Effector memory CD8-positive, alpha-beta T cell (primary cell): ENCODE measurements around the gene FOXP4.

Experiments
- ATAC-seq: fragments of 150-1000 bp; cut with Tn5 transposase; replicated peaks from 2 replicates; pipeline ENCODE4 v1.10.0; 2021; ENCODE audit warnings: mild to moderate bottlenecking, moderate library complexity
- DNase-seq, 3 experiments: peaks; one replicate each; pipeline ENCODE4 v3.0.0; 2021
- H3K27ac Mint-ChIP-seq, 2 donors: one replicate each; pipeline ENCODE4 v1.8.0; 2022; ENCODE audit warnings: mild to moderate bottlenecking in 2 of 2, mixed read lengths in 2 of 2, moderate library complexity in 2 of 2
- H3K27me3 Mint-ChIP-seq, 2 donors: one replicate each; pipeline ENCODE4 v1.8.0; 2022; ENCODE audit warnings: mixed read lengths in 2 of 2
- H3K36me3 Mint-ChIP-seq: one replicate; pipeline ENCODE4 v1.8.0; 2022; ENCODE audit warnings: mild to moderate bottlenecking, moderate library complexity, mixed read lengths; ENCODE audit not compliant: insufficient read depth
- H3K4me1 Mint-ChIP-seq, 2 donors: one replicate each; pipeline ENCODE4 v1.8.0; 2022; ENCODE audit warnings: low read depth in 2 of 2, mixed read lengths in 2 of 2
- H3K4me3 Mint-ChIP-seq, 2 donors: one replicate each; pipeline ENCODE4 v1.8.0; 2022; ENCODE audit warnings: mild to moderate bottlenecking in 2 of 2, mixed read lengths in 2 of 2, moderate library complexity in 2 of 2
- H3K9me3 Mint-ChIP-seq, 2 donors: one replicate each; pipeline ENCODE4 v1.8.0; 2022; ENCODE audit warnings: mixed read lengths in 2 of 2

The FOXP4 gene

DNA sequence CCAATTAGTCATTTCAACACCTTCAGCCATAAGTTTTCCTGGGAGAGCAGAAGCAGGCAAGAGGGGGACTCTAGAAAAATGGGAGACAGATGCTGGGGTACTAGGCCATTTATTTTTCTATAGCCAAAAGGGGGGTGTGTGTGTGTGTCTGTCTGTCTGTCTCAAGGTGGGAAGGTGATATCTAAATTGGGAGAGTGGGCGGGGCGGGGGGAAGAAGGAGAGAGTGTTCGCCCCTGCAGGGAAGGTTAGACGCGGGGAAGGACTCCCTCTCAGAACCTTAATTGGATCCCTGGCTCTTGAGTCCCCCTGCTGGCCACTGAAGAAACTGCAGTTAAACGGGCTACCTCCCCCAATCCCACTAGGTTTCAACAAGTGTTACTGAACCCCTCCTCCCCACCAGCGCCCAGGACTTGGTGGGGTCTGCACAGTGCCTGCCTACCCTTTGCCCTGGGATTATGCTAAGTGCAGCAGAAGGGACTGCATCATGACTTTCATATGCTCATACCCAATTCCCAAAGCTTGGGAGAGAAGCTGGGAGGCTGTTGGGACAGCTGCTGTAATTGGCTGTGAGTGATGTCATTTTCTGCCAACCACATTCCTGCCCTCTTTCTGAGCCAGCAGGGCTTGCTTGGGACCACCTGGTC, 45.8 kb downstream of the FOXP4 start:
- peak; percentile 79 to 82 (median 81) for DNase-seq
- H3K4me3 Mint-ChIP-seq = no peak overlapping the region
- H3K27me3 Mint-ChIP-seq = no peaks in the 10 kb centered on the region
- H3K9me3 Mint-ChIP-seq = no peaks in the 10 kb centered on the region
- no peak overlapping the region for H3K27ac Mint-ChIP-seq
- H3K4me1 Mint-ChIP-seq = peaks cover 0 to 2% of the 10 kb centered on the region in 2 donors
- ATAC-seq = peak; percentile 85
- peaks cover 14% of the 10 kb centered on the region for H3K36me3 Mint-ChIP-seq

DNA sequence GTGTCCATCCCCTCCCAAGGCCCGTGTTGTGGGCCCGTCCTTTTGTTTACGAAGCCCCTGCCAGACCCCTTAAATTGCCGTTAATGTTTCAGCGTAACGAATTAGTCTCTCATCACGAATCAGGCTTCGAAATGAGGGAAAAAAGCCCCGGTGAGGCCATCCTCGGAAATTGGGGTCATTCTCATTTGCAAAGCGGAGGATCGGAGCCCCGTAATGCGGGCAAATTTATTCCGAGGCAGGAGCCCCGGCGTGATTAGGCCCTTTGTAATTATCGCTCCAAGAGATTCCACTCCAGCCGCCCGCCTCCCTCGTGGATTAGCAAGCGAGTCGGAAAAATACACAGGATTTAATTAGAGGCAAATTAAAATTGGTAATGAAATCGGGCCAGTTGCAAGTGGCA, 47.2 kb downstream of the FOXP4 start:
- ATAC-seq (no peak), DNase-seq (no peak)
- Mint-ChIP-seq H3K36me3 (peaks cover 19% of the 10 kb centered on the region), H3K4me1 (peaks cover 0 to 2% of the 10 kb centered on the region in 2 donors), H3K9me3 (no peaks in the 10 kb centered on the region), H3K4me3 (no peak overlapping the region), H3K27ac (peak overlapping the region in 1 of 2 donors; percentile 62), H3K27me3 (no peaks in the 10 kb centered on the region)

DNA sequence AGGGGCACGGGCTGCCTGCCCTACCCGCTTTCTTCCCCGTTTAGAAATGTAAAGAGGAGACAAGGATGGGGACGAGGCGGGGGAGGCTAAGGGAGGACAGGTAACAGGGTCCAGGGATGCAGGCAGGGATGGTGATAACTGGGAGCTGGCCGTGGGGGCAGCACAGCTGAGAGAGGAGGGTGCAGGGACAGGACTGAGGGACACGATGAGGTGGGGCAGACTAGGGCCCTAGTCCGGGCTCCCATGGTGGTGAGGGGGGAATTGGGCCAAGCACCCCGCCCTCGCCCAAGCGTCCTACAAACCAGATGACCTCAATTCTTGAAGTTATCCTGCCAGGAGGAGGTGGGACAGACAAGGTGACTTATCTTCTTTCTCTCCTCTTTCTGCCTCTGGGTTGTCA, 47.7 kb downstream of the FOXP4 start:
- Mint-ChIP-seq H3K9me3 (no peaks in the 10 kb centered on the region), H3K27me3 (no peaks in the 10 kb centered on the region), H3K4me3 (no peak overlapping the region), H3K4me1 (peaks cover 0 to 2% of the 10 kb centered on the region in 2 donors), H3K27ac (peak overlapping the region in 1 of 2 donors; percentile 62), H3K36me3 (peaks cover 19% of the 10 kb centered on the region)
- no peak for DNase-seq
- no peak for ATAC-seq

DNA sequence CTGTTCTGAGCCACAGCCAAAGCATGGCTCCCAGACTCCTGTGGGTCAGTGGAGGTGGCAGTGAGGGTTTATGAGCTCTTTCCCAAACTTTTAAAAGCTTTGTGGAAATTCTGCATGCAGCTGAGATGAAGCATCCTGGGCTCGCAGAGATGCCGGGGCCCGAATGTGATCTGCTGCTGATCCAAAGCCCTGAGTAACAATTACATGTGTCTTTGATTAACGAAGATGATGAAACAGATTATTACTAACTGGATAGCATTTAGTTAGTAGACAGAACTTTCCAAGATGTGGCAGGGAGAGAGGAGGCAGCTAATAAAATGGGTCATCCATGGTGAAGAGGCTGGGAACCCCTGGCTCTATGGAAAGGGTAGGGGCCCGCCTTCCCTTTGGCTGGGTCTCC, 48.1 kb downstream of the FOXP4 start:
- H3K9me3 Mint-ChIP-seq = no peaks in the 10 kb centered on the region
- ATAC-seq (no peak), DNase-seq (no peak)
- H3K4me3 Mint-ChIP-seq = no peak overlapping the region
- H3K36me3 Mint-ChIP-seq = peaks cover 20% of the 10 kb centered on the region
- peaks cover 0 to 2% of the 10 kb centered on the region in 2 donors for H3K4me1 Mint-ChIP-seq
- H3K27me3 Mint-ChIP-seq = no peaks in the 10 kb centered on the region
- no peak overlapping the region for H3K27ac Mint-ChIP-seq

DNA sequence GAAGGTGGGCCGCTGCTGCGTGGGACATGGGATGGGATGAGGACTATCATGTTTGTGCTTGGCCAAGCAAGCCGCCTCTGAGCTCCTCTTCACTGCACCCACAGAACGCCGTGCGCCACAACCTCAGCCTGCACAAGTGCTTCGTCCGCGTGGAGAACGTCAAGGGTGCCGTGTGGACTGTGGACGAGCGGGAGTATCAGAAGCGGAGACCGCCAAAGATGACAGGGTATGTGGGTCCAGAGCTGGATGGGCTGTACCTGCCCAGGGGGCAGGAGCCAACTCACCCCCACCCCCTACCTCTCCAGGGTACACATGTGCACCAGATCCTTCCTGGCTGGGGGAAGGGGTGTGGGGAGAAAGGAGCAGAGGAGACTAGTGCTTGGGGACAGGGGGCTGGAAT, 48.6 kb downstream of the FOXP4 start:
- Mint-ChIP-seq H3K27me3 (no peaks in the 10 kb centered on the region), H3K27ac (peak overlapping the region in 1 of 2 donors; percentile 30), H3K4me1 (peaks cover 0 to 2% of the 10 kb centered on the region in 2 donors), H3K36me3 (peaks cover 23% of the 10 kb centered on the region), H3K4me3 (no peak overlapping the region), H3K9me3 (no peaks in the 10 kb centered on the region)
- DNase-seq (no peak), ATAC-seq (no peak)

DNA sequence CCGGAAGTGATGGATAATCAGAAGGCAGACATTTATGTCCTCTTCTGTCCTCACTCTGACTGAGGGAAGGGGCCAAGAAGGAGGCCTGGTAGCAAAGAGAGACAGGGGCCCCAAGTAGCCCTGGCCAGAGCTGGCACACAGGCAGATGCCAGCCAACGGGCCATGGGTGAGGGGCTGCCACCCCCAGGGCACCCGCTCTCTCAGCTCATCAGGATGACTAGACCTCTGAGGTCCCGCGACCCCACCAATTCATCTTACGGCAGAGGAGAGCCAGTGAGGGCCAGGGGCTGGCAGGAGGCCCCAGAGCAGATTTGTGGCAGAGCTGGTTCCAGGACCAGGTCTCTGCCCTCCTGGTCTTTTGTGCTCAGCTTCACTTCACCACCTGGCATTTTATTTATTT, 49.0 kb downstream of the FOXP4 start:
- no peak for ATAC-seq
- H3K27me3 Mint-ChIP-seq = no peaks in the 10 kb centered on the region
- DNase-seq = no peak
- H3K36me3 Mint-ChIP-seq = peaks cover 23% of the 10 kb centered on the region
- H3K4me3 Mint-ChIP-seq = no peak overlapping the region
- peaks cover 0 to 2% of the 10 kb centered on the region in 2 donors for H3K4me1 Mint-ChIP-seq
- H3K9me3 Mint-ChIP-seq = no peaks in the 10 kb centered on the region
- H3K27ac Mint-ChIP-seq = peak overlapping the region in 1 of 2 donors; percentile 30

DNA sequence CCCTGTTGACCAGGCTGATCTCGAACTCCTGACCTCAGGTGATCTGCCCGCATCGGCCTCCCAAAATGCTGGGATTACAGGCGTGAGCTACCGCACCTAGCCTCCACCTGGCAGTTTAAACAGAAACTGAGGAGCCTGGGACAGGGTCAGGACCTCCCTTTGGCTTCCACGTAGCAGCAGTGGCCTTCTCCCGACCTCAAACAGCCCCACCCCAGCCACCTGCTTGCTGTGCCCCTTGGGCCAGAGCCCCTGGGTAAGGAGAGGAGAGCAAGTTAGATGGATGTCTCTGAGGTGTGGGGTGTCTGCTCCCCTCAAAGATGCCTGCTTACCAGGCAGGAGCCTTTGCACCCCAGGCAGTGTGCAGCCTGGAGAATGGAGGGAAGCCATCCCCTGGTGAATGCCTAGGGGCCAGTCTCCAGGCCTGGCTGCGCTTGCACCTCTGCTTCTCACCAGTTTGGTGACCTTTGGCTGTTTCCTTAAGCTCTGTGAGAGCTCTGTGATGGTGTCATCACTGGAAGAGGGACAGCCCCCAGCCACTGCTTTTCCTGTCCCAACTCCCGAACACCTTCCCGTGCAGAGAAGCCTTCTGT, 50.0 kb downstream of the FOXP4 start:
- no peak overlapping the region for H3K4me3 Mint-ChIP-seq
- peaks cover 0 to 5% of the 10 kb centered on the region in 2 donors for H3K4me1 Mint-ChIP-seq
- no peak for DNase-seq
- no peaks in the 10 kb centered on the region for H3K27me3 Mint-ChIP-seq
- no peaks in the 10 kb centered on the region for H3K9me3 Mint-ChIP-seq
- ATAC-seq = no peak
- no peak overlapping the region for H3K27ac Mint-ChIP-seq
- H3K36me3 Mint-ChIP-seq = peaks cover 23% of the 10 kb centered on the region

DNA sequence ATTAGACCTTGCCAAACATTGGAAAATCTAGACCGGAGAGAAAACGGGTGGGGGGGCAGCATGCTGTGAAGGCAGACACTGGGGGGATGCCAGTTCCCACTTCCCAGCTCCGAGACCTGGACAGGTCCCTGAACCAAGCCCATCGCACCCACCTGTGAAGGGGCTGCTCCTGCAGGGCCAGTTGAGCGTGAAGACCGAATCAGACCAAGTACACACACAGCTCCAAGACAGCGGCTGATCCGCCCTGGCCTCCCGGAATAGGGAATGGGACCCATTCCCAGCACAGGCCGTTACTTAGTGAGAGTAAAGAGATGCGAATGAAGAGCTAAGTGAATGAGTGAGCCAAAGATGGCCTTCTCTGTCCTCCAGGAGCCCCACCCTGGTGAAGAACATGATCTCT, 50.6 kb downstream of the FOXP4 start:
- DNase-seq (no peak), ATAC-seq (no peak)
- no peaks in the 10 kb centered on the region for H3K9me3 Mint-ChIP-seq
- peaks cover 21% of the 10 kb centered on the region for H3K36me3 Mint-ChIP-seq
- no peaks in the 10 kb centered on the region for H3K27me3 Mint-ChIP-seq
- H3K4me1 Mint-ChIP-seq = peaks cover 0 to 5% of the 10 kb centered on the region in 2 donors
- H3K4me3 Mint-ChIP-seq = no peak overlapping the region
- no peak overlapping the region for H3K27ac Mint-ChIP-seq

DNA sequence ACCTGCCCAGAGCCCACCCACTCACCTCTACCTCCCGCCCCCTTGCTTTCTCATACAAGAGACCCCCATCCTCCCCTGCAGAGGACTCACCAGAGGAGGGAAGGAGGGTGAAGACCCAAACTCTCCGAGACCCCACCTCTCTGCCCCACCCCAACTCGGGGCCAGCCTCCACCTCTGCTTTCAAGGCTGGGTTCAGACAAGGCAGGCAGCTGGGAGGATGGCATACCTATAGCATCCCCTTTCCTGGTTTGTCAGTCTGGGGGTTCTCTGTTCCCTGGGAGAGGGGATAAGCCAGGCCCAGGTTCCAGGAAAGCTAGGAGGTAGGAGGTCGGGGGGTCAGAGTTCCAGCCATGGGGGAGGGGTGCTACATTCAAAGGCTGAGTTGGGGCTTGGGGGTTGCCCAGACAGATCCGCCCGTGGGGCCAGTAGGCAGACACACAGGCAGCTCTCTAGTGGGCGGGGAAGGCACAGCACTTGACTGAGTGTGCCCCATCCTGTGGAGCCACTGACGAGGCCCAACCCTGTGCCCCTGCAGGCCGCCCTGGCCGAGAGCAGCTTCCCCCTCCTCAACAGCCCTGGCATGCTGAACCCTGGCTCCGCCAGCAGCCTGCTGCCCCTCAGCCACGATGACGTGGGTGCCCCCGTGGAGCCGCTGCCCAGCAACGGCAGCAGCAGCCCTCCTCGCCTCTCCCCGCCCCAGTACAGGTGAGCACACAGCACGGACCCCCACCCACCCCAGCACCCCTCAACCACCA, 51.2 kb downstream of the FOXP4 start:
- no peak for ATAC-seq

DNA sequence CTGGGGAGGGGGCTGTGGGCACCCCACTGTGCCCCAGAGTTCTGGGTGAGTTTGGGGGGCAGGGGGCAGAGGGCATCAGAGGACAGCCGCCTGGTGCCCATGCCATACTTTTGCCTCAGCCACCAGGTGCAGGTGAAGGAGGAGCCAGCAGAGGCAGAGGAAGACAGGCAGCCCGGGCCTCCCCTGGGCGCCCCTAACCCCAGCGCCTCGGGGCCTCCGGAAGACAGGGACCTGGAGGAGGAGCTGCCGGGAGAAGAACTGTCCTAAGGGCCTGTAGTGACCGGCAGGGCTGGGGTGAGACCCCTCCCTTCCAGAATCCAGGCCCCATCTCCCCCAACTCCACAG, 52.5 kb downstream of the FOXP4 start:
- peak overlapping the region in 1 of 2 donors; percentile 25 for H3K27ac Mint-ChIP-seq
- peaks cover 4 to 7% of the 10 kb centered on the region in 2 donors for H3K4me1 Mint-ChIP-seq
- peaks cover 18% of the 10 kb centered on the region for H3K36me3 Mint-ChIP-seq
- H3K9me3 Mint-ChIP-seq = no peaks in the 10 kb centered on the region
- no peak overlapping the region for H3K4me3 Mint-ChIP-seq
- DNase-seq (no peak), ATAC-seq (no peak)
- peaks cover 0 to 2% of the 10 kb centered on the region in 2 donors for H3K27me3 Mint-ChIP-seq

More for the DNA sequence above, 51.2 kb downstream of the FOXP4 start:
- Mint-ChIP-seq H3K27me3 (no peaks in the 10 kb centered on the region), H3K4me3 (no peak overlapping the region), H3K4me1 (peaks cover 0 to 3% of the 10 kb centered on the region in 2 donors), H3K9me3 (no peaks in the 10 kb centered on the region), H3K36me3 (peaks cover 18% of the 10 kb centered on the region), H3K27ac (no peak overlapping the region)
- DNase-seq = no peak

DNA sequence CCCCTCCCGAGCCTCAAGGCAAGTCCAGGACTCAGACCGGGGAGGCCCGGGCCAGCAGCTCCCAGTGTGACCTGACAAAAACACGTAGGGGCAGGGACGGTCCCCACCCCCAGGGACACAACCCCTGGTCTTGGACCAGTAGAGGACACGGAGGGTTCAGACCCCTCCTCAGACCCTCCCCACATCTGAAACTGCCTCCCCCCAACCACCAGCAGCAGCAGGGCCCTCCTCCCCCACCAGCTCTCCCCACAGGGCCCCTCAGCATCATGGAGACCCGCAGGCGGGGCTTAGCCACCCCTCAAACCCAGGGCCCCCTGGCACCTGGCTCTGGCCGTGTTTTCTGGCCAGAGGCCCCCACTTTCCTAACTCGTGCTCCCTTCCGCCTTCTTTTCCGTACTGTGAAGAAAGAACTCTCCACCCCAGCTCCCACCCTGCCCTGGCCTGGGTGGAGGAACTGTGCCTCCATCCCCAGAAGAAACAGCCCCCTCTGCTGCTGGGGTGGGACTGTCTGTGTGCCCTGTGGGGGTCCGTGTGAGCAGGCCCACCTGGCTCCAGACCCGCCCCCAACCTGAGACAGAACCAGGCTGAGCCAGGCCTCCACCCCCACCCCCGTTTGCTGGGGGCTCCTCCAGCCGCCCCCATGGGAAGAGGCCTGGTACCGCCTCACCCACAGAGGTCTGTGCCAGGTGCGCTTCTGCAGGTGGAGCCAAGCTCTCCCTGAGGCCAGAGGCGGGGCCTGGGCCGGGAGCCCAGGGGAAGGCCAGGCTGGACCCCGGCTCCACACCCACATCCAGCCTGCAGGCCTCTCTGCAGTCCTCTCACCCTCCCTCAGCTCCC, 53.1 kb downstream of the FOXP4 start:
- DNase-seq = no peak

DNA sequence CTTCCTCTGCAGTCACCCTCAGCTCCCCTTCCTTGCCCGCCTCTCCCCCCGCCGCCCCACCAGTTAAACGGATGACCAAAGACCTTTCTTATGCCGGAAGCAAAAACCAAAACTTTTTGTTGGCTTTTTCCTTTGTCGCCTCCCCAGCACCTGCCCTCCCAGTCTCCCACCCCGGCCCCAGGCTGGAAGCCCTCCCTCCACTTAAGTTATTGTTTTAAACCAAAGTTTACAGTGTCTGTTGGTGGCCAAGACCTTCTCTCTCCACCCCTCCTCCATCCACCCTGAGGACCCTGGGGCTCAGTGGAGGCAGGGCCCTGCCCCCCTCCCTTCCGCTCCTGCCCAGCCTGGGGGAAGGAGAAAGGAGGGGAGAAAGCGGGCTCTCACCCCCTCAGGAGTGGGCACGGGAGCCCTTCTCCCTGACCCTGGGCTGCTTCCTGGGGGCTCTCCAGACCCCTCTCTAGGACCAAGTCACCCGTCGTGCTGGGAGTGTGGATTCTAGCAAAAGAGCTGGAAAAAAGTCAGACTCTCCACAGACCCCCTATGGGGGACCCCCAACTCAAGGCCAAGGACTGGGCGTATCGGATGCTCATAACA, 53.8 kb downstream of the FOXP4 start:
- no peak overlapping the region for H3K4me3 Mint-ChIP-seq
- no peak for DNase-seq
- H3K36me3 Mint-ChIP-seq = peaks cover 15% of the 10 kb centered on the region
- peaks cover 4 to 7% of the 10 kb centered on the region in 2 donors for H3K4me1 Mint-ChIP-seq
- H3K27ac Mint-ChIP-seq = no peak overlapping the region
- H3K9me3 Mint-ChIP-seq = no peaks in the 10 kb centered on the region
- H3K27me3 Mint-ChIP-seq = peaks cover 2 to 9% of the 10 kb centered on the region in 2 donors
- no peak for ATAC-seq

More for the DNA sequence above, 53.1 kb downstream of the FOXP4 start:
- H3K9me3 Mint-ChIP-seq = no peaks in the 10 kb centered on the region
- ATAC-seq = no peak
- H3K27ac Mint-ChIP-seq = no peak overlapping the region
- H3K27me3 Mint-ChIP-seq = peaks cover 0 to 7% of the 10 kb centered on the region in 2 donors
- no peak overlapping the region for H3K4me3 Mint-ChIP-seq
- H3K4me1 Mint-ChIP-seq = peaks cover 4 to 7% of the 10 kb centered on the region in 2 donors
- peaks cover 18% of the 10 kb centered on the region for H3K36me3 Mint-ChIP-seq
